IgD-negative memory B cell (primary cell): ENCODE results near the gene JDP2. TPM values are rescaled to one million over a fixed set of nuclear protein-coding genes. Genes with fewer than 3 reads are reported as not detected.

Source experiments
- polyA plus RNA-seq: library from polyadenylated mRNA; unstranded; fragments of 300-500 nt; fragmentation: Illumina TruSeq; gene quantifications from one replicate; pipeline ENCODE4 v1.2.3, GENCODE V29; 2021

Gene JDP2
- polyA plus RNA-seq, 1 donor from 2014 or later: 14.9 TPM

Other genes starting within 250 kb of the JDP2 start
- gene FOS, start 149.2 kb upstream of the JDP2 start, polyA plus RNA-seq: 487 TPM
- 21.9 TPM for gene BATF, start 94.4 kb downstream of the JDP2 start, polyA plus RNA-seq
- gene FLVCR2, start 150.6 kb downstream of the JDP2 start, polyA plus RNA-seq: 0.29 TPM
- gene ERG28, start 232.9 kb downstream of the JDP2 start, polyA plus RNA-seq: 25.5 TPM
- 10.4 TPM for gene TTLL5, start 233.2 kb downstream of the JDP2 start, polyA plus RNA-seq